ENCODE measurements around the gene RBPMS2.
"Not testable (repeated sequence)": the region's sequence is repeated elsewhere in the genome, so short reads cannot be mapped to it uniquely, and the experiment has no call there.

Gene RBPMS2

DNA sequence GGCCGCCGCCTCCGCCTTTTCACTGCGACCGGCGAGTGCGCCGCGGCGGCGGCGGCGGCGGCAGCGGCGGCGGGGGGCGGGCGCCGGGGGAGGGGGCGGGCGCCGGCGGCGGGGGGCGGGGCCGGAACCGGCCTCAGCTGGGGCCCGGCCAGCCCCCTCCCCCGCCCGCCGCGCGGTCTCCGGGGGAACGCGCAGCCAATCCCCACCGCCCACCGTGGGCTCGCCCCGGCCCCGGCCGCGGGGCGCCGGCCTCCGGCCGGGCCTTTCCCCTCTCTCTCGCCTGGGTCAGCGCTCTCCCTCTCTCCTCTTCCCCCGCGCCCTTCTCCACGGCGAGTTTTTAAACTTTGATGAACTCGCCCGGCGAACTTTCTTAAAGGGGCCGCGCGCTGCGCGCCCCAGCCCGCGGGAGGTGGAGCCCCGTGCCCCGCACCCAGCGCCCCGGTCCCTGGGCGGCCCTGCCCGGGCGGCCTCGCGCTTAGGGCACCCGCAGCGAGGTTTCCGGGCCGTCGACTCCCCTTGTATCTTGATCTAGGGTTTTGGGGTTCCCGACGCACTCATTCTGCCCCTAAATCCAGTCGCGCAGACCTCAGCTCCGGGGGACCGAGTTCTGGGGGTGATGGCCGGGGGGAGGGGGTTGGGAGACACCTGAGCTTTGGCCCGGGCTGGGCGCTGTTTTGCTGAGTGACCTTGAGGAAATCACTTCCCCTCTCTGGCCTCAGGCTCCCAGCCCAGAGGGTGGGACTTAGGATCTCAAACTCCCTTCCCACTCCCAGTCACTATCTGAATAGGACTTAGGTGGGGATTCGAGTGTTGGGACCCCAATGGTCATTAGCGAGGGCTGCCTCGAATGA, at the start of gene RBPMS2:
RBPMS2 (minus strand) TSS at position 39 of the 851 bp plus-strand sequence. CDS start 270 bp downstream, outside the sequence.
- no peak for DNase-seq

DNA sequence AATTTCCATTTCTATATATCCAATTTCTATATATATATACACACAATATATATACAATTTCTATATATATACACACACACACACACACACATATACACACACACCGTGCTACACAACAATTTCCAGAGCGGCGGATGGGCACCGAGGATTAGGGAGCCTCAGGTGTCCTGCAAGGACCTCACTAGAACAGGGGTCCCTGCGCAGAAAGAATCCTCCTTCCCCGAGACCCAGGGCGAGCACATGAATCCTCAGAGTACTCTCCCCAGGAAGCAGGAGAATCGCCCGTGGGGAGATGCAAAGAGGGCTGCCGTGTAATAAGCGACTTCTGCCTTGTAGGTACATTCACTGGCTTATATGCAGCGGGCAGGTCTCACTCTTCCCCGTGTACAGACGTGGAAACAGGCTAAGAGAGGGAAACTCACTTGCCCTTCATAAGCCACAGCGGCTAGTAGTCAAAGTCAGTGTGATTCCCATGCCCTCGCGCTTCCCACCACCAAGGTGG, 49.6 kb upstream of the RBPMS2 start:
- no peak for DNase-seq

DNA sequence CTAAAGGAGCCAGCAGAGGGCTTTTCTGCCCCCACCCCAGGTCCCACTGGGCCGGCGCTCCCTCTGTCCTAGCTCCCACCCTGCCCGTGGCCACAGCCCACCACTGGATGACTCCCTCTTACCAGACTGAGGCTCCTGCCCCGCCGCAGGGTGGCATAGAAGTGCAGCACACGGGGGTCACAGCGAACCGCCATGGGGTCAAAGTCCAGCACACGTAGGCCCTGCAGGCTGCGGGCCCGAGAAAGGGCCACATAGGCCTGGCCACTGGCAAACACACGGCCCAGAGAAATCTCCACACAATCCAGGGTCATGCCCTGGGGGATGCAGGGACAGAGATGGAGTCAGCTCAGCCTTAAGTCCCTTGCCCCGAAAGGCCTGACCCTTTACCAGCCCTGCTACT, 41.1 kb upstream of the RBPMS2 start:
- no peak for DNase-seq

DNA sequence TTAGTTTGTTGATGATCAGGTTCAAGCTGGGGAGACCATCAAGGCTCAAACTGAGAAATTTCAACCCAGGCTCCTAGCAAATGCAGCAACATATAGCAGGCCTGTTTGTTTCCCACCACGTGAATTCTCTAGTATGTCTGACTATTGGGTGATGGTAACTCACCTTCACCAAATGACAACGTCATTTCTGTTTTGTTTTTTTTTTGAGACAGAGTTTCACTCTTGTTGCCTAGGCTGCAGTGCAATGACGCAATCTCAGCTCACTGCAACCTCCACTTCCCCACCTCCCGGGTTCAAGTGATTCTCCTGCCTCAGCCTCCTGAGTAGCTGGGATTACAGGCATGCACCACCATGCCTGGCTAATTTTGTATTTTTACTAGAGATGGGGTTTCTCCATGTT, 39.6 kb upstream of the RBPMS2 start:
- not testable (repeated sequence) for DNase-seq

DNA sequence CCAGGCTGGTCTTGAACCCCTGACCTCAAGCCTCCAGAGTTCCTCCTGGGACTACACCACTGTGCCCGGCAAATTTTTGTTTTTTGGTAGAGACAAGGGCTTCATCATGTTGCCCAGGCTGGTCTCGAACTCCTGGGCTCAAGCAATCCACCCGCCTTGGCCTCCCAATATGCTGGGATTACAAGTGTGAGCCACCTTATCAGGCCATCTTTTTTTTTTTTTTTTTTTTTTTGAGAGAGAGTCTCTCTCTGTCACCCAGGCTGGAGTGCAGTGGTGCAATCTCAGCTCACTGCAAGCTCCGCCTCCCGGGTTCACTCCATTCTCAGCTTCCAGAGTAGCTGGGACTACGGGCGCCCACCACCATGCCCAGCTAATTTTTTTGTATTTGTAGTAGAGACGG, 38.9 kb upstream of the RBPMS2 start:
- not testable (repeated sequence) for DNase-seq

DNA sequence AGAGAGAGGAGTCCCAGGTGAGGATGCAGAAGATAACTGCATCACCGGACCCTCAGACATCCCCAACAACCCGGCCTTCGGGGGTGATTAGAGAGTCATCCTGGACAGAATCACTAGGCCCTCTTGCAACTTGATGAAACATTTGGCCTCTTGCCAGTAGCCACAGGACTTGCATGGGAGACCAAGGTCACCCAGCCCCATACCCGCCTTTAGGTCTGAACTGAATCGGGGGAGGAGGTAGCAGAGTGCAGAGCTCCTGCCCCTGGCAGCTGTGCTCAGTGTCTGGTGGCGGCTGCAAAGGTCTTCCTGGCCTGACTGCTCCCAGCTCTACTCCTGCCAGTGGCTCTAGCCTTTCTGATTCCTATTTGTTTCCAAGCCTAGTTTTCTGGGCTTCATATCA, 37.7 kb upstream of the RBPMS2 start:
- DNase-seq: no peak

DNA sequence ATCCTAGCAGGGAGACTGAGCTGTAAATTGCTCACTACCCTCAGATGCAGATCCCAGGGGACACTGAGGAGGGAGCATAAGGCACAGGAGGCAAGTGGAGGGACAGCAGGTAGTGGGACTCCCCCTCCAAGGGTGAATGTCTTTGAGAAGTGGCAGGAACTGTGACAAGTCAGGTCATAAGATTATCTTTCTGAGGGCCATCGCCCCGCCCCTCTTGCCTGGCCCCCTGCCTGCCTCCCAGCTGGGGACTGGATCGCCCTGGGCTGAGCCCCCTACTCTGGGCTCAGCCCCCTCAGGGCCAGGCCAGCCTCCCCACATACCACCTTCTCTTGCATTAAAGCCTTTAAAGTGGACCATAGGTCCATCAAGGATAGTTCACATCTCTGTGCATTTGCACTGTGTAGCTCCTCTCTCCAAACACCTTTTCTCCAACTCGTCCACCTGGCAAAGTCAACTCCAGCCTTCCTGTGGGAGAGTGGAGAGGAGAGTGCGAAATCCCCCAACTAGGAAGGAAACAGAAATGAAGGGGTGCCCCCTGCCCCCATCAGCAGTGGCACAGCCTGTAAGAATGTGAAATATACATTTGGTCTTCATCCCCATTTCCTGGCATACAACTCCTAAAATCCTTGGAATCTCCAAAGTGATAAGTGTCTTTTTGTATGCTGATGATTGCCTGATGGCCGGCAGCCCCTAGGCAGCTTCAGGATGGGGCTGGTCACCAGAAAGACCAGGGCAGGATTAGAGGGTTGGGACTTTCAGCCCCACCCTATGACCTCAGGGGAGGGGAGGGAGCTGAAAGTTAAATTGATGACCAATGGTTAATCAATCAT, 35.3 kb upstream of the RBPMS2 start:
- no peak for DNase-seq

DNA sequence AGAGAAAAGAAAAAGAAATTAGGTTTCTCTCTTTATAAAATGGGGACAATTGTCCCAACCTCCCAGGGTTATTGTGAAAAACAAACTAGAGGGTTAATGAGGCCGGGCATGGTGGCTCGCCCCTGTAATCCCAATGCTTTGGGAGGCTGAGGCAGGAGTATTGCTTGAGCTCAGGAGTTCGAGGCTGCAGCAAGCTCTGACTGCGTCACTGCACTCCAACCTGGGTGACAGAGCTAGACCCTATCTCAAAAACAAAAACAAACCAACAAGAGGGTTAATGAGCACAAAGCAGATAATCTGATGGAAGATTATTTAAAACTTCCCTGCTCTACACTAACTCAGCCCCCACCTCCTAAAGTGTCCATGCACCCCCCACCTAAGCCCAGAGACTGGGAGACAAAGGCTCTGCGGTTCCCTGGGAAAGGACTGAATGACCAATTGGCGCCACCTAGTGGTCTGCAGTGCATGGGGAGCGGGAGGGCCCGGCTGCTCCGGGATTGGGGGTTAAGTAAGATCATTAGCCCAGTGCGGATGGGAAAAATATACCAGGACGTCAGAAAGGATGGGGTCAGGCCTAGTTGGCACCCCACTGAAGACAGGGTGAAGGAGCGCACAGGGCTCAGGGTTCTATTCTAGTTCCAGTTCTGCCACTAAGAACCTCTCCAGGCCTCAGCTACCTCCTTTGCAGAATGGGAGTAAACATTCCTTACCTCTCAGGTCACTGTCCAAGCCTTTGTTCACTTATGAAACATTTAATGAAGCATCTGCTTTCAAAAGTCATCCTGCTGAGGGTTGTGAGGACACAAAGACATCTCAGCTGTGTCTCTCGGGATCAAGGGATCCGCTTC, 34.5 kb upstream of the RBPMS2 start:
- peak; percentile 76 to 79 for DNase-seq

DNA sequence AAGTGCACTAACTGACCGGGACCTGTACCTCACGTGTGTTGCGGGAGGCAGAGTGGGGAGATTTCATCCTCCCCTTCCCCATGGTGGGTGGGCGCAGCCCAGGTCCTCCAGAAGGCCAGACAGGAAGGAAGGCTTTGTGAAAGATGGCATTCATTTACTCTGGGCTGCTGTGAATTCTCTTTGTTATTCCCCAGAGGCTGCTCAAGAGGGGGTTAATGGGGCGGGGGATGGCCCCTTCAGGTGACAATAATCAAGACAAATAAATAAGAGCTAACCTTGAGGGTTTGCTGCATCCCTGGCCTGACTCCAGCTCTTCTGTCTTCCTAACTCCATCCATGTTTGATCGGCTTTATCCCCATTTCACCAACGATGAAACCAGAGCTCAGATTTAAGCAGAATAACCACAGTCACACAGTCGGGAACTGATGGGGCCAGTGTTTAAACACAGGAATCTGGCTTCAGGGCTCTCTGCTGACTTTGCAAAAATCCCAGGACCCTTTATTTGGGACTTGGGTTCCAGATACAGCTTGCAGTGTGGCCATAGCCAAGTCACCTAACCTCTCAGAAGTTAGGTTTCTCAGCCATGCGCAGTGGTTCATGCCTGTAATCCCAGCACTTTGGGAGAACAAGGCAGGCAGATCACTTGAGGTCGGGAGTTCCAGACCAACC, 33.5 kb upstream of the RBPMS2 start:
- no peak for DNase-seq

DNA sequence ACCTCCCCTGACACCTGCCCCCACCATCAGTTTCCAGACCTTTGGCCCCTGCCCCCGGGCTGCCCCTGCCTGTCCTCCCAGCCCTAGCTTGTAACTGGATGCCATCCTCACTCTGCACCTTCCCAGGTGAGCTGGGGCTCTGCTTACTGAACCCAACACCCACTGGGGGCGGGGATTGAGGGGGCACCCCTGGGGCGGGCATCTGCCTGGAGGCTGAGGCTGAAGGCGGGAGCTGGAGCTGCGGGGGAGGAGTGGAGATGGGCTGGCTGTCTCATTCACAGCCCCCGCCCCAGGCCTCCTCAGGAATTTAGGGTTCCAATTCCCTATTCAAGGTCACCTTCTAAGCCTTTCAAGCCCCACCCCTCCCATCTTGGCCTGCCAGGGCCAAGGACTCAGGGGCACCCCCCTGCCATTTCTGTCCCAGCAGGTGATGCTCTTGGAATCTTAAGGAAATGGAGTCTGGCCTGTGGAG, 32.4 kb upstream of the RBPMS2 start:
- DNase-seq: no peak

DNA sequence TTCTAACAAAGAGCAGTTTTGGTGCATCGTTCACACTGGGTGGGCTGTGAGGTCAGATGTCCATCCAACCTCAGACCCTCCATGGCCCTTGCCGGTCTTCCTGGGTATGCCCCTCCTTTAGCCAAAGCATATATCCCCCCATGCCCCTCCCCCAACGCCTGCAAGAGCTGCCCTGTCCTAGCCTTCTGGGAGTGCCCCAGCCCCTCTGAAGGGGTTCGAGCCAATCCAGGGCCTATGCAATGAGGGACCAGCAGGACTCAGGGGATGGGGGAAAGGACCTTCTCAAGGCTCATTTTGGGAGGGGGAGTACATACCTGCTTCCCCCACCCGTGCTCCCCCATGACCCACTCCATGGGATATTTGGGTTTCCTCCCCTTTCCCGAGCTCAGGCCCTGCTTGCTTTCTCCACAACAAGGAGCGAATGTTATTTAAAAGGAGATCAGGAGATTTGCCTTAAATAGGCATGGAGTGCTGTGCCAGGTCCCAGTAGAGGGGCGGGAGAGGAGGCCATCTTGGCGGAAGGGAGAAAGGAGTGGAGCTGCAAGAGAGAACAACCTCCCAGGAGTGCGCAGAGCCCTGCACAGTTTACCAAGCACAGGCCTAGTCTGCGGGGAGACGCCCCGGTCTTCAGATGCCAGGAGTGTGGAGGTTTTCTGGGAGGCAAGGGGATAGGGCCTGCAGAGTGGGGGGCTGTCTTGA, 31.8 kb upstream of the RBPMS2 start:
- no peak for DNase-seq

DNA sequence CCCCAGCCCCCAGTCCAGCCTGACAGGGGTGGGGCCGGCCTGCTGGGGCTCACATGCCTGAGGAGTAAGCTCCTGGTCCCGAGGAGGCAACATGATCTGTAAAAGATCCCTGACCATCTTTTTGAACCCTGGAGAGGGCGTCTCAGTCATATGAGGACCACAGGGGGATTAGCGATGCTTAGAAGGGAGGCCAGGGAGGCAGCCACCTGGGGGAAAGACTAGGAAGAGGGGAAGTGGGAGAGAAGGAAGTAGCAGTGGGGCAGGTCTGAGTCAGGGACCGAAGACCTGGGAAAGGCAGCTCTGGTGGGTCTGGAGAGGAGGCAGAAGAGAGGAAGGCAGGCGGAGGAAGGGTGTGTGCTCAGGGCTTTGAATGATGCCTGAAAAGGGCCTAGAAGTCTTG, 31.1 kb upstream of the RBPMS2 start:
- no peak for DNase-seq

DNA sequence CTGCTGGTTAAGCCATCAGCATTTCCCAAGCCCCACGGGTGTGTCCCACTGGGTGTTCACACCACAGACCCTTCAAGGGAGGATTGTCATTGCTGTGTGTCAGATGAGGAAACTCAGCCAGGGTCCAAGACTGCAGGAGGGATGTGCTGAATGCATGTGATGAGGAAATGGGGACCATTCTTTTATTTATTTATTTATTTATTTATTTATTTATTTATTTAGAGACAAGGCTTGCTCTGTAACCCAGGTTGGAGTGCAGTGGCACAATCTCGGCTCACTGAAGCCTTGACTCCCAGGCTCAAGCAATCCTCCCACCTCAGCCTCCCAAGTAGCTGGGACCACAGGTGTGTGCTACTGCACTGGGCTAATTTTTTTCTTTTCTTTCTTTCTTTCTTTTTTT, 29.2 kb upstream of the RBPMS2 start:
- no peak for DNase-seq

DNA sequence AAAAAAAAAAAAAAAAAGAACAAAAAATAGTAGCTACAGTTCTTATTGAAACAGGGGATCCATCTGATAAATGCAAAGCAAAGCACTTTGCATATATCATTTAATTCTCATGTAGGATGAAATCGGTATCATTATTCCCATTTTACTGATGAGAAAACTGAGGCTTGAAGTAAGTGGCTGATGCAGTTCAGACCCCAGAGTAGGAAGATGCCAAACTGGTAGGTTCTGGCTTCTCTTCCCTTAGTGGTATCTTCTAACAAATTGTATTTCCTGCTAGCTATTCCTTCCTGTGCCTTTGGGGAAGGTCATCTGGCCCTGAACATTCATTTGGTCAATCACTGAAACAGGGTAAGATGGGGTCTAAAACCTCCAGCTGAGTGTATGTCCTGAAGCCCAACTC, 28.1 kb upstream of the RBPMS2 start:
- DNase-seq: no peak

DNA sequence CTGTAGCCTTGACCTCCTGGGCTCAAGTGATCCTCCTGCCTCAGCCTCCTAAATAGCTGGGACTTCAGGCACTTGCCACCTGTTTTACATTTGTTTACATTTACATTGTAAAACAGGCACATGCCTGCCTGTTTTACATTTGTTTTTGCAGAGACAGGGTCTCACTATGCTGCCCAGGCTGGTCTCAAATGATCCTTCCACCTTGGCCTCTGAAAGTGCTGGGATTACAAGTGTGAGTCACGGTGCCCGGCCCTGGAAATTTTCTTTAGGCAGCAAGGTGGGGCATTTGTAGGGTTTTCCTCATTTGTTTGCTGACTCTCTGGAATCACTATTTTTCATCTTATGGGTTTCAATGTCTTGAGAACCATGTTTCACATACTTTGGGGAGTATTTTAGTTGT, 25.1 kb upstream of the RBPMS2 start:
- no peak for DNase-seq

DNA sequence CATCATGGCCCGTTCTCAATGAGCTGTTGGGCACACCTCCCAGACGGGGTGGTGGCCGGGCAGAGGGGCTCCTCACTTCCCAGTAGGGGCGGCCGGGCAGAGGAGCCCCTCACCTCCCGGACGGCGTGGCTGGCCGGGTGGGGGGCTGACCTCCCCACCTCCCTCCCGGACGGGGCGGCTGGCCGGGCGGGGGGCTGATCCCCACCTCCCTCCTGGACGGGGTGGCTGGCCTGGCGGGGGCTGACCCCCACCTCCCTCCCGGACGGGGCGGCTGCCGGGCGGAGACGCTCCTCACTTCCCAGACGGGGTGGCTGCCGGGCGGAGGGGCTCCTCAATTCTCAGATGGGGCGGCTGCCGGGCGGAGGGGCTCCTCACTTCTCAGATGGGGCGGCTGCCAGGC, 23.5 kb upstream of the RBPMS2 start:
- DNase-seq: not testable (repeated sequence)

DNA sequence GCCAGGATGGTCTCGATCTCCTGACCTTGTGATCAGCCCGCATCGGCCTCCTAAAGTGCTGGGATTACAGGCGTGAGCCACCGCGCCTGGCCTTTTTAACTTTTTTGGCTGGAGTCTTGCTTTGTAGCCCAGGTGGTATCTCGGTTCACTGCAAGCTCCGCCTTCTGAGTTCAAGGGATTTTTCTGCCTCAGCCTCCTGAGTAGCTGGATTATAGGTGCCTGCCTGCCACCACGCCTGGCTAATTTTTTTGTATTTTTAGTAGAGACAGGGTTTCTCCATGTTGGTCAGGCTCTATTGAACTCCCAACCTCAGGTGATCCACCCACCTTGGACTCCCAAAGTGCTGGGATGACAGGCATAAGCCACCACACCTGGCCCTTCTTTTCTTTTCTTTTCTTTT, 20.5 kb upstream of the RBPMS2 start:
- DNase-seq: not testable (repeated sequence)

DNA sequence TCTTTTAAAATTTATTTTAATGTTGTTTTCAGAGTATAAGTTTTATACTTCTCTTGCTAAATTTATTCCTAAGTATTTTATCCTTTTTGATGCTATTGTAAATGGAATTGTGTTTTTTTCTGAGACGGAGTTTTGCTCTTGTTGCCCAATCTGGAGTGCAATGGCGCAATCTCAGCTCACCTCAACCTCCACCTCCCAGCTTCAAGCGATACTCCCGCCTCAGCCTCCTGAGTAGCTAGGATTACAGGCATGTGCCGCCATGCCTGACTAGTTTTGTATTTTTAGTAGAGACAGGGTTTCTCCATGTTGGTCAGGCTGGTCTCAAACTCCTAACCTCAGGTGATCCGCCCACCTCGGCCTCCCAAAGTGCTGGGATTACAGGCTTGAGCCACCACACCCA, 19.9 kb upstream of the RBPMS2 start:
- not testable (repeated sequence) for DNase-seq

DNA sequence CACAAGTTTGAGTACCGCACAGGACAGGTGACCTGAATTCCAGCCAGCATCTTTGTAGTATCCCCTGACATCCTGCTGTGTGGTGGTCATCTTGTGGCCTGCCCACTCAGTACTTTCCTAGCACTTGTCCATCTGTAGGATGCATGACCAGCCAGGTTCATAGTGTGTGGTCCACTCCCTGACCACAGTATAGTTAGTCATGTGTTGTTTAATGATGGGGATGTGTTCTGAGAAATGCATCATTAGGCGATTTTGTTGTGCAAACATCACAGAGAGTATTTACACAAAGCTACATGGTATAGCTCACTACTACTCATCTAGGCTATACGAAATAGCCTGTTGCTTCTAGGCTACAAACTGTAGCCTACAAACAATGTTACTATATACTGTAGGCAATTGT, 16.9 kb upstream of the RBPMS2 start:
- no peak for DNase-seq

DNA sequence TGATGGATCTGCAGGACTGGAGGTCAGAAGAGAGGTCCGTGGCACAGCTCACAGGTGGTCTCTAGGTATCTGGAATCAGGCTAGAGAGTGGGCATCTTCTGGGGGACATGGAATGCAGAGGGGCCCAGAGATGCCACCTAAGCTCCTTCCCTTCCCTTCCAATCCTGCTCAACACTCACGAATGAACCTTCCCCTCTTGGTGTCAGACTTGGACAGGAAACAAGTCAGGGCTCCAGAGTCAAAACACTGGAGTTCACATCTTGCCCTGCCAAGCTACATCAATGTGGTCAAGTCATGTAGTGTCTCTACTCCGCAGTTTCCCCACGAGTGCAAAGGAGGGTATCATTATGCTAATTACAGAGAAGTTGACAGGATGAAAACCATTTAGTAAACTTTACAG, 16.0 kb upstream of the RBPMS2 start:
- no peak for DNase-seq

DNA sequence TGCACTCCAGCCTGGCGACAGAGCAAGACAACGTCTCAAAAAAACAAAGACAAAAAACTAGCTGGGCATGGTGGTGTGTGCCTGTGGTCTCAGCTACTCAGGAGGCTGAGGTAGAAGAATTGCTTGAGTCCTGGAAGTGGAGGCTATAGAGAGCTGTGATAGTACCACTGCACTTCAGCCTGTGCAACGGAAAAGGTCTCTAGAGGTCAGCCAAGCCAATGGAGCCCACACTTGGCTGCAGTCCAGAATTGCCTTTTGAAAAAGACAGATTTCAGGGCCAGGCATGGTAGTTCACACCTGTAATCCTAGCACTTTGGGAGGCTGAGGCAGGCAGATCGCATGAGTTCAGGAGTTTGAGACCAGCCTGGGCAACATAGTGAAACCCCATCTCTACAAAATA, 8.4 kb upstream of the RBPMS2 start:
- no peak for DNase-seq

DNA sequence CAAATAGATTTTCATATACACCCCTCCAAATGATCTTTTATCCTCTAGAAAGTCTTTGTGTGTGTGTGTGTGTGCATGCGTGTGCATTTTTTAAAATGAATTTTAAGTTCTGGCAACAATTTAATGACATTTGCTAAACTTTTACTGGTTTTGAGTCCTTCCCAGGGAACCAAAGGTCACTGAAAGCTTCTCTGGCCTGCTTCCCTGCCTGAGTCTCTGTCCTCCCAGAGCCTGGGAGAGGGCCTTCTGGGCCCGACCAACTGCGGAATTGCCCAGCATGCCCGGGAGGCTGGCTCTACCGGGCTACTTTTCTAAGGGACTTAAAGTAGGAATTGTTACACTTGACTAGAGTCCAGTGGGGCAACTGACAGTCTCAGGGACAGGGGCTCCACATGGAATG, 7.4 kb upstream of the RBPMS2 start:
- no peak for DNase-seq

Data from activated T-cell treated with anti-CD3 and anti-CD28 coated beads, Interleukin-2, amount 50 U/mL, for 48 hours (primary cell).